Astrocyte (in vitro differentiated cells and primary cell): ENCODE results near the gene TOM1L1. TPM values are rescaled to one million over a fixed set of nuclear protein-coding genes. Genes with fewer than 3 reads are reported as not detected.

Experiments
- DNase-seq: peaks from one replicate; pipeline ENCODE4 v3.0.0-alpha.2; 2010; ENCODE audit warnings: low read depth
- FAIRE-seq: peaks from 2 replicates; lab custom pipeline; 2011; peaks lifted over from hg19 to GRCh38; lab: Jason Lieb, UNC
- H2AFZ ChIP-seq: 2 replicates; pipeline ENCODE4 v1.6.0; 2012; ENCODE audit warnings: low read depth, low read length, inconsistent platforms
- H3K27ac ChIP-seq: 2 replicates; pipeline ENCODE4 v1.5.1; 2011; ENCODE audit warnings: low read depth, low read length, inconsistent platforms
- H3K27me3 ChIP-seq: 2 replicates; pipeline ENCODE4 v1.6.0; 2011; ENCODE audit warnings: low read length, inconsistent platforms; ENCODE audit not compliant: insufficient read depth
- H3K36me3 ChIP-seq: 2 replicates; pipeline ENCODE4 v1.5.1; 2011; ENCODE audit warnings: low read length, inconsistent platforms; ENCODE audit not compliant: insufficient read depth
- H3K4me1 ChIP-seq: 2 replicates; pipeline ENCODE4 v1.5.1; 2011; ENCODE audit warnings: low read length, inconsistent platforms; ENCODE audit not compliant: insufficient read depth
- H3K4me2 ChIP-seq: 2 replicates; pipeline ENCODE4 v1.6.0; 2012; ENCODE audit warnings: low read length, inconsistent platforms
- H3K4me3 ChIP-seq: 2 replicates; pipeline ENCODE4 v1.5.1; 2011; ENCODE audit warnings: low read depth, mild to moderate bottlenecking, low read length, inconsistent platforms; ENCODE audit not compliant: insufficient read depth
- H3K79me2 ChIP-seq: 2 replicates; pipeline ENCODE4 v1.6.0; 2012; ENCODE audit warnings: mild to moderate bottlenecking, low read length, inconsistent platforms; ENCODE audit not compliant: insufficient read depth
- H3K9ac ChIP-seq: 2 replicates; pipeline ENCODE4 v1.6.0; 2012; ENCODE audit warnings: mild to moderate bottlenecking, low read length, inconsistent platforms
- H3K9me3 ChIP-seq: 2 replicates; pipeline ENCODE4 v1.5.1; 2012; ENCODE audit warnings: low read depth, mild to moderate bottlenecking, low read length, inconsistent platforms; ENCODE audit not compliant: insufficient read depth
- H4K20me1 ChIP-seq: 2 replicates; pipeline ENCODE4 v1.6.0; 2012; ENCODE audit warnings: low read length, inconsistent platforms; ENCODE audit not compliant: insufficient read depth
- H3K27ac Mint-ChIP-seq: one replicate; pipeline ENCODE4 v1.8.0; 2021; ENCODE audit warnings: mild to moderate bottlenecking, mixed read lengths; ENCODE audit not compliant: unreplicated experiment
- H3K27me3 Mint-ChIP-seq: one replicate; pipeline ENCODE4 v1.8.0; 2021; ENCODE audit warnings: low read depth, mixed read lengths; ENCODE audit not compliant: unreplicated experiment
- H3K36me3 Mint-ChIP-seq: one replicate; pipeline ENCODE4 v1.8.0; 2021; ENCODE audit warnings: low read depth, mixed read lengths; ENCODE audit not compliant: unreplicated experiment
- H3K4me1 Mint-ChIP-seq: one replicate; pipeline ENCODE4 v1.8.0; 2021; ENCODE audit warnings: low read depth, mixed read lengths; ENCODE audit not compliant: unreplicated experiment
- H3K4me3 Mint-ChIP-seq: one replicate; pipeline ENCODE4 v1.8.0; 2021; ENCODE audit warnings: mild to moderate bottlenecking, moderate library complexity, mixed read lengths; ENCODE audit not compliant: unreplicated experiment
- H3K9me3 Mint-ChIP-seq: one replicate; pipeline ENCODE4 v1.8.0; 2021; ENCODE audit warnings: mild to moderate bottlenecking, mixed read lengths; ENCODE audit not compliant: unreplicated experiment
- CTCF ChIP-seq: IDR thresholded peaks from 2 replicates; pipeline ENCODE4 v1.5.1; 2011; ENCODE audit warnings: low read depth, mild to moderate bottlenecking, inconsistent platforms, low read length, moderate library complexity; ENCODE audit not compliant: insufficient read depth
- EZH2 ChIP-seq: IDR thresholded peaks from 2 replicates; pipeline ENCODE4 v1.6.1; 2012; ENCODE audit warnings: mild to moderate bottlenecking, low read length, inconsistent platforms; ENCODE audit not compliant: insufficient read depth
- total RNA-seq: library from RNA; stranded (reverse); gene quantifications from 2 replicates; pipeline ENCODE4 v1.2.1, GENCODE V29; 2021

TOM1L1 gene
- total RNA-seq, 1 donor from 2014 or later: 27.1 TPM

GRCh38 chr17:54967621-54968261 is 67.1 kb downstream of the TOM1L1 start:
- Histone ChIP-seq H2AFZ (peak overlapping the region; percentile 99), H3K9me3 (no peaks in the 10 kb centered on the region), H3K79me2 (peaks cover 62% of the 10 kb centered on the region), H3K36me3 (peaks cover 5% of the 10 kb centered on the region), H3K9ac (peak overlapping the region; percentile 94), H3K4me2 (peak overlapping the region; percentile 98), H3K27ac (peak overlapping the region; percentile 75), H3K4me1 (peaks cover 8% of the 10 kb centered on the region), H4K20me1 (peaks cover 13% of the 10 kb centered on the region), H3K4me3 (peak overlapping the region; percentile 89), H3K27me3 (no peaks in the 10 kb centered on the region)
- no peaks in the 10 kb centered on the region for H3K9me3 Mint-ChIP-seq
- H3K36me3 Mint-ChIP-seq: peaks cover 4% of the 10 kb centered on the region
- peaks cover 12% of the 10 kb centered on the region for H3K4me1 Mint-ChIP-seq
- FAIRE-seq (no peak), DNase-seq (peak; percentile 54)
- no peak overlapping the region for H3K4me3 Mint-ChIP-seq
- no peaks in the 10 kb centered on the region for H3K27me3 Mint-ChIP-seq
- TF ChIP-seq CTCF (no peak), EZH2 (no peak)
- H3K27ac Mint-ChIP-seq: no peak overlapping the region

- peaks cover 4% of the 10 kb centered on the region for H3K36me3 Mint-ChIP-seq
- H3K4me1 Mint-ChIP-seq: peaks cover 12% of the 10 kb centered on the region
- H3K36me3 ChIP-seq: peaks cover 1% of the 10 kb centered on the region
- H3K79me2 ChIP-seq: peaks cover 69% of the 10 kb centered on the region
- no peaks in the 10 kb centered on the region for H3K27me3 Mint-ChIP-seq
- H3K4me3 Mint-ChIP-seq: no peak within 1 kb of the TSS
- H3K4me3 ChIP-seq: peak within 1 kb of the TSS; percentile 89
- FAIRE-seq (no peak), DNase-seq (peak; percentile 94)
- H3K27me3 ChIP-seq: no peaks in the 10 kb centered on the region
- no peaks in the 10 kb centered on the region for H3K9me3 ChIP-seq
- H3K27ac ChIP-seq: peak within 1 kb of the TSS; percentile 75
- H3K27ac Mint-ChIP-seq: no peak within 1 kb of the TSS
- H3K9me3 Mint-ChIP-seq: no peaks in the 10 kb centered on the region
- H3K9ac ChIP-seq: peak within 1 kb of the TSS; percentile 94
- peak within 1 kb of the TSS; percentile 99 for H2AFZ ChIP-seq
- peak; percentile 15 for TF ChIP-seq CTCF
- TF ChIP-seq EZH2: no peak
- H3K4me2 ChIP-seq: peak within 1 kb of the TSS; percentile 98
- H4K20me1 ChIP-seq: peaks cover 13% of the 10 kb centered on the region
- peaks cover 8% of the 10 kb centered on the region for H3K4me1 ChIP-seq
Observed at GRCh38 chr17:54968262-54968987, 67.8 kb downstream of the TOM1L1 start, which contains the start of the genes COX11 and STXBP4. Gene COX11, minus strand, starts transcription at chr17:54968654. Its CDS starts 8 bp downstream, at chr17:54968646. Gene STXBP4, plus strand, starts transcription at chr17:54968765. Its CDS starts 17,455 bp downstream, at chr17:54986220.
